Colonic mucosa (tissue), 4 donors: Measurements from ENCODE around the gene KCNG1. TPM values are rescaled to one million over a fixed set of nuclear protein-coding genes. Genes with fewer than 3 reads are reported as not detected.
"Not testable (repeated sequence)": the region's sequence is repeated elsewhere in the genome, so short reads cannot be mapped to it uniquely, and the experiment has no call there.

ENCODE experiments used
- DNase-seq: peaks from one replicate; pipeline ENCODE4 v3.0.0-alpha.2; 2020
- H3K27ac ChIP-seq: fragments of 200-600 bp; one replicate; pipeline ENCODE4 v1.8.0; 2021
- H3K27me3 ChIP-seq: fragments of 200-600 bp; one replicate; pipeline ENCODE4 v1.8.0; 2021
- H3K36me3 ChIP-seq: fragments of 200-600 bp; one replicate; pipeline ENCODE4 v1.8.0; 2021
- H3K4me1 ChIP-seq: fragments of 200-600 bp; one replicate; pipeline ENCODE4 v1.8.0; 2021; ENCODE audit warnings: mild to moderate bottlenecking
- H3K4me3 ChIP-seq: fragments of 200-600 bp; one replicate; pipeline ENCODE4 v1.8.0; 2021
- H3K9ac ChIP-seq, 2 donors: one replicate each; pipeline ENCODE4 v1.7.0; 2013; ENCODE audit warnings: control low read depth in 2 of 2, low read depth in 2 of 2, low read length in 2 of 2
- H3K9me3 ChIP-seq: fragments of 200-600 bp; one replicate; pipeline ENCODE4 v1.8.0; 2021
- intact Hi-C: fragments of 100-400 bp; cut with DNase I; formaldehyde crosslinking; loops from one replicate; pipeline ENCODE4 v1.14.1; 2022
- total RNA-seq, 2 donors: library from RNA; stranded (reverse); fragmentation: NEBNext Ultra II Directional in 1 of 2; extraction: Animal tissue kit (Norgen Biotek cat#: 25700) in 1 of 2; gene quantifications; one replicate each; pipeline ENCODE4 v1.2.1, GENCODE V29; 2021
- TF ChIP-seq, protein P1 (sequence below): fragments of 200-600 bp; IDR thresholded peaks from one replicate; pipeline ENCODE4 v1.8.0; 2022; ENCODE audit warnings: antibody characterized with exemption, mild to moderate bottlenecking
- donor health status: healthy.
- donor health status: DM: no; HTN: no; CAD: no.
- donor health status: DM: no; HTN: no; CAD: no.

KCNG1 gene
- total RNA-seq, 2 donors from 2014 or later = 5.8 to 10.3 TPM

DNA sequence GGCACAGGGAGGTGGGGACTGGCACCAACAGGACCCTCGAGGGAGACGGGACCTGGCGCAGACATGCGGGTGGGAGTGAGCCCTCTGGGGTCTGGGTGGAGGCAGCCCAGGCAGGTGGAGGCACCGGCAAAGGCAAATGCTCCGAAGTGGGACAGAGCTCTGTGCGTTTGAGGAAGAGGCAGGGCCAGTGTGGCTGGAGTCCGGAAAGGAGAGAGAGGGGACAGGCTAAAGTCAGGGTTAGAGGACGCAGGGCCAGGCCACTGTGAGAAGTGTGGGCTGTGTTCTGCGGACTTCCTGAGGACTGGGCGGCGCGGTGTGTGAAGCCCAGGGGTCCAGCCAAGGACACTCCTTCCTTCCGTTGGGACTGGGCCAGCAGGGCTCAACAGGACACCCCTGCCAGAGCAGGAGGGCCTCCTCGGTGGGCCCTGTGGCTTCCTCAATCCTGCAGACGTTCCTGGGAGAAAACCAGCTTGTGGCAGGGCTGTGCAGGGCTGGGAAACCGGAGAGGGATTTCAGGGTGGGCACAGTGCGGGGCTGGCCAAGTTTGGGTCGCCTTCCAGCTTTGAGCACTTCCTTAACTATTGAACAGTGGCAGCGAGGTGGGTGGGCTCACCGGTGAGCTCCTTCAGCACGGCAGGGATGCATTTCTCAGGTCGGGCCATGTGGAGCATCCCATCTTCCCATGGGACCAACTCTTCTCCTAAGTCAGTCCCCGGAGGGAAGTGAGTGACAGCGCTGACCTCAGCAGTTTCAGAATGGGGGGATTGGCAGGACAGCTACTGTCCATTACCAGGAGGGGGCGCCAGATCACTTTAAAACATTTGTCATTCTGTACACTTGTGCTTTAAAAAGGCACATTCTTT lies 41.8 kb downstream of the KCNG1 start:
- intact Hi-C loops = loop anchor here (10.0 kb wide), 1 partner anchor 614 kb away; no protein-coding TSS in a partner anchor
- Histone ChIP-seq H3K9ac (no peak overlapping the region), H3K36me3 (no peaks in the 10 kb centered on the region), H3K4me3 (no peak overlapping the region), H3K9me3 (no peaks in the 10 kb centered on the region), H3K27ac (no peak overlapping the region), H3K27me3 (no peaks in the 10 kb centered on the region), H3K4me1 (no peaks in the 10 kb centered on the region)
- DNase-seq = peak; percentile 74
- TF ChIP-seq, protein P1, sequence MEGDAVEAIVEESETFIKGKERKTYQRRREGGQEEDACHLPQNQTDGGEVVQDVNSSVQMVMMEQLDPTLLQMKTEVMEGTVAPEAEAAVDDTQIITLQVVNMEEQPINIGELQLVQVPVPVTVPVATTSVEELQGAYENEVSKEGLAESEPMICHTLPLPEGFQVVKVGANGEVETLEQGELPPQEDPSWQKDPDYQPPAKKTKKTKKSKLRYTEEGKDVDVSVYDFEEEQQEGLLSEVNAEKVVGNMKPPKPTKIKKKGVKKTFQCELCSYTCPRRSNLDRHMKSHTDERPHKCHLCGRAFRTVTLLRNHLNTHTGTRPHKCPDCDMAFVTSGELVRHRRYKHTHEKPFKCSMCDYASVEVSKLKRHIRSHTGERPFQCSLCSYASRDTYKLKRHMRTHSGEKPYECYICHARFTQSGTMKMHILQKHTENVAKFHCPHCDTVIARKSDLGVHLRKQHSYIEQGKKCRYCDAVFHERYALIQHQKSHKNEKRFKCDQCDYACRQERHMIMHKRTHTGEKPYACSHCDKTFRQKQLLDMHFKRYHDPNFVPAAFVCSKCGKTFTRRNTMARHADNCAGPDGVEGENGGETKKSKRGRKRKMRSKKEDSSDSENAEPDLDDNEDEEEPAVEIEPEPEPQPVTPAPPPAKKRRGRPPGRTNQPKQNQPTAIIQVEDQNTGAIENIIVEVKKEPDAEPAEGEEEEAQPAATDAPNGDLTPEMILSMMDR = peak; percentile 88

DNA sequence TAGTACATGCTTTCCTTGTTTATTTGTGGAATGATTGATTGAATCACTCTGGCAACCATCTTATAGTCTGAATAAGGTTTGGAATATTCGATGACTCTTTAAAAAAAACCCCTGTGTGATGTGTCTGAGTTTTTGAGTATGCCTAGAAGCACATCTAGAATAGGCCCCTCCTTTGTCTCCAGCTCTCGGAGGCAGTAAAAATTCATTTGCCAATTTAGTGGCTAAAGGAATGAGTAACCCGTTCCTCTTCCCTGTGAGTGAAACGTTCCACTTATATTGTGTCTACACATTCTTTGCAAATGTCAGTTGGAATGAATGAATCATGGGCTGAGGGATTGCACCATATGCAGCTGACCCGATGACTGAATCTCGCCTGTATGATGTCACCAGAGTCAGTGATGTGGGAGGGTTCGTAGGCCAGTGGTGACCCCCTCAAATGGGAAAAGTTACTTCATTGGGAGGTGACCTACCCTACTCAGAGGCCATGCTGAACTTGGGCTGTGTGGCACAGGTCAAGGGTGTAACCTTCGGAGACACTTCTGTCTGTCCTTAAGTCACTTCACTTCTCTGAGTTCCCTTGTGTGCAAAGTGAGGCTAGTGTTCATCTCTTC lies 42.7 kb downstream of the KCNG1 start:
- Histone ChIP-seq H3K9me3 (no peaks in the 10 kb centered on the region), H3K4me1 (no peaks in the 10 kb centered on the region), H3K9ac (no peak overlapping the region), H3K27me3 (no peaks in the 10 kb centered on the region), H3K36me3 (no peaks in the 10 kb centered on the region), H3K27ac (no peak overlapping the region), H3K4me3 (no peak overlapping the region)
- DNase-seq = no peak
- intact Hi-C loops = loop anchor here (10.0 kb wide), 1 partner anchor 615 kb away; no protein-coding TSS in a partner anchor
- TF ChIP-seq, protein P1 = no peak

DNA sequence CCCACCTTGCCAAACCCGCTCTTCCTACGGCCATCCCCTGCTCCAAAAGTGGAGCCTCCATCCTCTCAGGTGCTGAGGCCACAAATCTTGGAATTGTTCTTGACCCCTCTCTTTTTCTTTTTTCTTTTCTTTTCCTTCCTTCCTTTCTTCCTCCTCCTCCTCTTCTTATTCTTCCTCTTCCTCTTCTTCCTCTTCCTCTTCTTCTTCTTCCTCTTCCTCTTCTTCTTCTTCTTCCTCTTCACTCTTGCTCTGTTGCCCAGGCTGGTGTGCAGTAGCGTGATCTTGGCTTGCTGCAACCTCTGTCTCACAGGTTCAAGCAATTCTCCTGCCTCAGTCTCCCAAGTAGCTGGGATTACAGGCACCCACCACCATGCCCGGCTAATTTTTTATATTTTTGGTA lies 44.4 kb downstream of the KCNG1 start:
- H3K27ac ChIP-seq, DNase-seq, intact Hi-C loops: not testable (repeated sequence)

DNA sequence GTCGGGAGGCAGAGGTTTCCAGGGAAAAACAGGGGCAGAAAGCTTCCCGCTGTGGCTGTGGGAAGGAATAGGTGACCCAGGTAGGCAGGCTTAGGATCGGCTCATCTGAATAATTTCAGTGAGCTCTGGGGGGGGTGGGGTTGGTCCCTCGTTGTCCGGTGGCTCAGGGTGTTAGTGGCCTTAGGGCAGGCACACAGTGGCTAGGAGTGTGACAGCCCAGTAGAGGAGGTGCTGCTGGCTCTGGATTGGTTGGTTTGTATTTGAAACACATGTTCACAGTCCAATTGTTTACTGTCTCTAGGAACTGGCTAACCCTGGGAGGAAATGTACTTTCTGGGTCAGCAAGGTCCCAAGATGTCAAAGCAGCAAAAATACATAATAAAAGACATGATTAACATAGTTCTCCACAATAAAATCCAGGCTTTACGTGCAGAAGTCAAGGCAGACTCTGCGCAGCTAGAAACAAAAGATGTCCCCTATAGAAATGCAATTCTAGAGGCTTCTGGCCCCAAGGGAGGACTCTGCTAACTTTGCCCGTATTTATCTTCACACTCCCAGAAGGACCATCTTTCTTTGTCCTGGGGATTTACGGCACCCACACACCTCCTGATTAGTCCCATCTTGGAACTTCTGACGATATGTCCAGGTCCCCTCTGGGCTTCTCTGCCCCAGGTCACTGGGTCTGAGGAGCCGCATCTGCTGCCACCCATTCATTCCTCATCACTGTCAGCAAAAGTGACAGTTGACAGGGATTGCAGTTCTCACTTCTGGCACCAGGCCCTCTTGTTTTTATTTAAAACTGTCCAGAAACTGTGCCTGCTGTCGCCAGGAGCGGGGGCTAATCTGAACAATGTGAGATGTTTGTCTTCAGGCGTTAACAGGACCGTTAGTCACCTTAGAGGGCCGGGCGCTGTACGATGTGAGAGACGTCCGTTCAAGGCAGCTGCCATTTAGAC lies 45.6 kb downstream of the KCNG1 start:
- intact Hi-C loops = no loop called here
- Histone ChIP-seq H3K4me1 (no peaks in the 10 kb centered on the region), H3K27me3 (no peaks in the 10 kb centered on the region)

More for the DNA sequence above, 44.4 kb downstream of the KCNG1 start:
- not testable (repeated sequence) for H3K4me3 ChIP-seq, H3K27me3 ChIP-seq, H3K9ac ChIP-seq, H3K9me3 ChIP-seq, H3K36me3 ChIP-seq, H3K4me1 ChIP-seq

DNA sequence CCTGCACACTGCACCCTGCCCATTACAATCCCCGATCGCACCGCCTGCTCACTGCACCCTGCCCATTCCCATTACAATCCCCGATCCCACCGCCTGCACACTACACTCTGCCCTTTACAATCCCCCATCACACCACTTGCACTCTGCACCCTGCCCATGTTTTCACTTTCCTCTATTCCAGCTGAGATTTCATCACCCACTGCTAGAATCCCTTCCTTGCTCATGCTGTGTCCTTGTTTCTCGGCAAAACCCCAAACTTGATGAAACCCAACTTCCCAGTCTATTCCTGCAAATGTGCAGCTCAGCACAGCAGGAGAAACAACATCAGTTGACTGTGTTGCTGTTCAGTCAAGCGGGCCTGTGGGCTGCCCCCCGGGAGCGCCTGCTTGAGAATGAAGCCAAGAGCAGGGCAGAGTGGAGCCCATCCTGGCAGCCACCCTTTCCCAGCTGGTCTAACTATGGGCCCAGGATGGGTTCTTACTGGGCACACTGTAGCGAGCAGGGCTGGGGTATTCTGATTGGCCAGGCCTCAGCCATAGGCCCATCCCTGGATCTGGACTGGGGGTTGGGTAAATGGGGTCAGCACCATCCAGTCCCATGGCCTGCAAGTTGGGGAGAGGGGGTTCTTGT lies 47.1 kb downstream of the KCNG1 start:
- no peaks in the 10 kb centered on the region for H3K4me1 ChIP-seq
- H3K36me3 ChIP-seq = no peaks in the 10 kb centered on the region
- H3K27me3 ChIP-seq = no peaks in the 10 kb centered on the region
- DNase-seq = no peak
- H3K4me3 ChIP-seq = no peak overlapping the region
- H3K27ac ChIP-seq = no peak overlapping the region
- no peaks in the 10 kb centered on the region for H3K9me3 ChIP-seq
- TF ChIP-seq, protein P1 = no peak
- H3K9ac ChIP-seq = no peak overlapping the region
- intact Hi-C loops = no loop called here

More for the DNA sequence above, 45.6 kb downstream of the KCNG1 start:
- H3K9me3 ChIP-seq = no peaks in the 10 kb centered on the region
- H3K27ac ChIP-seq = no peak overlapping the region
- H3K9ac ChIP-seq = no peak overlapping the region
- TF ChIP-seq, protein P1 = no peak
- H3K36me3 ChIP-seq = no peaks in the 10 kb centered on the region
- no peak for DNase-seq
- H3K4me3 ChIP-seq = no peak overlapping the region
